GM18520 (cell line): ENCODE measurements around the gene TUBA1A.
"Not testable (repeated sequence)": the region's sequence is repeated elsewhere in the genome, so short reads cannot be mapped to it uniquely, and the experiment has no call there.

Experiments
- ATAC-seq: cut with Tn5 transposase; IDR thresholded peaks from one replicate; pipeline ENCODE4 v1.9.1; 2021; ENCODE audit not compliant: unreplicated experiment

The TUBA1A gene

GRCh38 chr12:49201595-49202295, 12.9 kb upstream of the TUBA1A start:
- ATAC-seq: no peak

GRCh38 chr12:49200919-49201594, 12.2 kb upstream of the TUBA1A start:
- ATAC-seq: peak; percentile 56

GRCh38 chr12:49198431-49199155, 9.7 kb upstream of the TUBA1A start:
- ATAC-seq: no peak

- no peak for ATAC-seq
These were observed 8.4 kb upstream of the TUBA1A start for GRCh38 chr12:49197256-49197655.

GRCh38 chr12:49195736-49196135, 6.9 kb upstream of the TUBA1A start:
- no peak for ATAC-seq

GRCh38 chr12:49193746-49194145, 4.9 kb upstream of the TUBA1A start:
- not testable (repeated sequence) for ATAC-seq

GRCh38 chr12:49191498-49191897, 2.6 kb upstream of the TUBA1A start:
- ATAC-seq: not testable (repeated sequence)

GRCh38 chr12:49190974-49191373, 2.1 kb upstream of the TUBA1A start:
- no peak for ATAC-seq

- no peak for ATAC-seq
These were observed 1.1 kb upstream of the TUBA1A start for GRCh38 chr12:49189731-49190716.

- peak; percentile 25 for ATAC-seq
These were observed 522 bp downstream of the TUBA1A start for GRCh38 chr12:49188201-49188915.

GRCh38 chr12:49187184-49187583, 1.7 kb downstream of the TUBA1A start:
- ATAC-seq: no peak

GRCh38 chr12:49186307-49186706, 2.6 kb downstream of the TUBA1A start:
- not testable (repeated sequence) for ATAC-seq

GRCh38 chr12:49184697-49185096, 4.2 kb downstream of the TUBA1A start:
- not testable (repeated sequence) for ATAC-seq

GRCh38 chr12:49183214-49183950, 5.5 kb downstream of the TUBA1A start:
- ATAC-seq: not testable (repeated sequence)

- ATAC-seq: no peak
These were observed 14.7 kb downstream of the TUBA1A start for GRCh38 chr12:49174218-49174617.

- ATAC-seq: no peak
These were observed 18.0 kb downstream of the TUBA1A start for GRCh38 chr12:49170924-49171323.

GRCh38 chr12:49165114-49165513, 23.8 kb downstream of the TUBA1A start:
- no peak for ATAC-seq

GRCh38 chr12:49161901-49162300, 27.0 kb downstream of the TUBA1A start:
- ATAC-seq: not testable (repeated sequence)

- no peak for ATAC-seq
These were observed 27.6 kb downstream of the TUBA1A start for GRCh38 chr12:49161092-49161795.
